ENCODE results near the gene JDP2. TPM values are rescaled to one million over a fixed set of nuclear protein-coding genes. Genes with fewer than 3 reads are reported as not detected.

The JDP2 gene
- polyA plus RNA-seq, 1 of the 3 experiments (the other 2 are of a cell fraction) = 22.3 TPM

- Histone ChIP-seq H2AFZ (ENCODE audit: low read depth) (no peak overlapping the region), H3K79me2 (ENCODE audit: insufficient read depth) (no peaks in the 10 kb centered on the region), H3K27ac (ENCODE audit: low read depth in 2 of 2, low read length in 1 of 2) (no peak overlapping the region), H3K4me3 (ENCODE audit: low read depth in 2 of 2, low read length in 1 of 2) (no peak overlapping the region), H3K4me1 (ENCODE audit: control insufficient read depth in 1 of 2, insufficient read depth in 2 of 2, low read depth in 1 of 2, low read length in 1 of 2) (peaks cover 0 to 3% of the 10 kb centered on the region in 2 experiments; a peak in 1 of 4 replicates), H3F3A (replicated peaks; ENCODE audit: insufficient read depth) (no peaks in the 10 kb centered on the region), H3K9me2 (no peaks in the 10 kb centered on the region), H4K20me1 (ENCODE audit: insufficient read depth) (no peaks in the 10 kb centered on the region), H3K9ac (no peak overlapping the region), H3K4me2 (no peak overlapping the region), H3K9me3 (no peaks in the 10 kb centered on the region), H3K27me3 (ENCODE audit: insufficient read depth) (0 out of 2 replicates have a peak, but pooled peaks cover 4% of the 10 kb centered on the region), H3K36me3 (replicated peaks in 1 of 2; ENCODE audit: control insufficient read depth in 1 of 2, insufficient read depth in 2 of 2, low read length in 1 of 2) (no peaks in the 10 kb centered on the region)
- no peak for DNase-seq
- 60% methylated on average over 3 of the region's 3 CpGs for WGBS (ENCODE audit: low lambda C conversion rate)
- ChIA-PET CTCF (interaction anchor here (0.7 to 4.5 kb wide), 4 partner anchors 20 to 57 kb away, joined by 3 to 13 read pairs (median 4); partner anchors contain the start of gene FLVCR2), POLR2A (no interaction called here)
- no peak for TF ChIP-seq JUND (IDR thresholded peaks at IDR 0.05)
- no peak for TF ChIP-seq RCOR1 (IDR thresholded peaks at IDR 0.05; ENCODE audit: low read length)
- no peak for TF ChIP-seq SIN3A (IDR thresholded peaks at IDR 0.05; ENCODE audit: borderline replicate concordance, low read depth, low read length)
- no peak for TF ChIP-seq GATA2 (CRISPR knock-in tag; IDR thresholded peaks at IDR 0.05)
- TF ChIP-seq USF2 (IDR thresholded peaks at IDR 0.05; ENCODE audit: borderline replicate concordance, low read depth, low read length) = no peak
- no peak for TF ChIP-seq EP300 (IDR thresholded peaks at IDR 0.05; ENCODE audit: borderline replicate concordance in 1 of 2, low read depth in 1 of 2, low read length in 1 of 2)
- TF ChIP-seq IRF3 (IDR thresholded peaks at IDR 0.05; ENCODE audit: low read depth, low read length) = no peak
- no peak for TF ChIP-seq EZH2phosphoT487 (IDR thresholded peaks at IDR 0.05; ENCODE audit: borderline replicate concordance, low read depth)
- no peak for TF ChIP-seq RAD21 (IDR thresholded peaks at IDR 0.05; ENCODE audit: low read length)
- no peak for TF ChIP-seq USF1 (IDR thresholded peaks at IDR 0.05; ENCODE audit: borderline replicate concordance, low read depth)
- no peak for TF ChIP-seq FOXJ3 (CRISPR knock-in tag; IDR thresholded peaks at IDR 0.05)
- TF ChIP-seq FOSL2 (IDR thresholded peaks at IDR 0.05; ENCODE audit: borderline replicate concordance, low read depth) = no peak
- TF ChIP-seq RFX5 (IDR thresholded peaks at IDR 0.05; ENCODE audit: low read length) = no peak
- no peak for TF ChIP-seq SMC3 (IDR thresholded peaks at IDR 0.05; ENCODE audit: low read depth, low read length)
- TF ChIP-seq GABPA (IDR thresholded peaks at IDR 0.05; ENCODE audit: low read depth) = no peak
- no peak for TF ChIP-seq FOXM1 (IDR thresholded peaks at IDR 0.05; ENCODE audit: low read depth)
- TF ChIP-seq MXI1 (IDR thresholded peaks at IDR 0.05; ENCODE audit: low read depth, low read length) = no peak
- TF ChIP-seq CTCF (IDR thresholded peaks at IDR 0.05) = no peak
Observed at GRCh38 chr14:75520852-75521251, 93.0 kb downstream of the JDP2 start.

Data from SK-N-SH (cell line).